NT2/D1 (cell line): ENCODE results near the gene OSMR.

Source experiments
- DNase-seq: peaks from one replicate; pipeline ENCODE4 v3.0.0-alpha.2; 2011; ENCODE audit warnings: low read depth, low spot score
- H3K27me3 ChIP-seq: 2 replicates; pipeline ENCODE4 v1.6.0; 2011; ENCODE audit warnings: mild to moderate bottlenecking; ENCODE audit not compliant: insufficient read length, insufficient read depth
- H3K36me3 ChIP-seq: 2 replicates; pipeline ENCODE4 v1.6.1; 2011; ENCODE audit warnings: mild to moderate bottlenecking, low read length, mixed read lengths; ENCODE audit not compliant: insufficient read depth, insufficient read length
- H3K4me1 ChIP-seq: 2 replicates; pipeline ENCODE4 v1.5.1; 2011; ENCODE audit not compliant: insufficient read depth, insufficient read length
- H3K4me3 ChIP-seq: 2 replicates; pipeline ENCODE4 v1.5.1; 2011; ENCODE audit warnings: low read depth; ENCODE audit not compliant: insufficient read length
- H3K9ac ChIP-seq: 2 replicates; pipeline ENCODE4 v1.6.0; 2011; ENCODE audit warnings: low read depth; ENCODE audit not compliant: insufficient read length
- H3K9me3 ChIP-seq: 2 replicates; pipeline ENCODE4 v1.5.1; 2011; ENCODE audit warnings: mild to moderate bottlenecking, low read length; ENCODE audit not compliant: insufficient read depth
- SUZ12 ChIP-seq: IDR thresholded peaks from 2 replicates; pipeline ENCODE4 v1.6.1; 2011; ENCODE audit not compliant: insufficient read length, insufficient read depth; ENCODE audit errors: extremely low read depth
- YY1 ChIP-seq: IDR thresholded peaks from 2 replicates; pipeline ENCODE4 v1.6.1; 2011; ENCODE audit not compliant: insufficient read length, insufficient read depth
- ZNF274 ChIP-seq: IDR thresholded peaks from 2 replicates; pipeline ENCODE4 v1.6.1; 2011; ENCODE audit warnings: mild to moderate bottlenecking, low read depth, low read length

OSMR gene

GRCh38 chr5:38874948-38875456 lies 29.2 kb downstream of the OSMR start:
- no peak overlapping the region for H3K4me3 ChIP-seq
- TF ChIP-seq SUZ12 = no peak
- TF ChIP-seq ZNF274 = no peak
- no peak for TF ChIP-seq YY1
- DNase-seq = no peak
- peaks cover 7% of the 10 kb centered on the region for H3K36me3 ChIP-seq
- H3K9me3 ChIP-seq = no peaks in the 10 kb centered on the region
- H3K4me1 ChIP-seq = no peaks in the 10 kb centered on the region
- no peaks in the 10 kb centered on the region for H3K27me3 ChIP-seq
- no peak overlapping the region for H3K9ac ChIP-seq

- no peak overlapping the region for H3K9ac ChIP-seq
- H3K36me3 ChIP-seq = peaks cover 16% of the 10 kb centered on the region
- H3K4me3 ChIP-seq = no peak overlapping the region
- no peak for TF ChIP-seq YY1
- no peak for TF ChIP-seq ZNF274
- TF ChIP-seq SUZ12 = no peak
- H3K9me3 ChIP-seq = no peaks in the 10 kb centered on the region
- no peaks in the 10 kb centered on the region for H3K4me1 ChIP-seq
- no peak for DNase-seq
- H3K27me3 ChIP-seq = no peaks in the 10 kb centered on the region
These were observed 32.7 kb downstream of the OSMR start for GRCh38 chr5:38878391-38879077.

- H3K9ac ChIP-seq = no peak overlapping the region
- peaks cover 17% of the 10 kb centered on the region for H3K36me3 ChIP-seq
- H3K27me3 ChIP-seq = no peaks in the 10 kb centered on the region
- no peak for DNase-seq
- no peak overlapping the region for H3K4me3 ChIP-seq
- H3K9me3 ChIP-seq = no peaks in the 10 kb centered on the region
- H3K4me1 ChIP-seq = no peaks in the 10 kb centered on the region
- TF ChIP-seq SUZ12 (no peak), ZNF274 (no peak), YY1 (no peak)
These were observed 33.3 kb downstream of the OSMR start for GRCh38 chr5:38879078-38879460.

GRCh38 chr5:38883842-38884241 lies 38.0 kb downstream of the OSMR start:
- H3K9ac ChIP-seq = no peak overlapping the region
- no peaks in the 10 kb centered on the region for H3K9me3 ChIP-seq
- H3K4me1 ChIP-seq = no peaks in the 10 kb centered on the region
- H3K27me3 ChIP-seq = no peaks in the 10 kb centered on the region
- peaks cover 18% of the 10 kb centered on the region for H3K36me3 ChIP-seq
- TF ChIP-seq ZNF274 (no peak), SUZ12 (no peak), YY1 (no peak)
- H3K4me3 ChIP-seq = no peak overlapping the region
- no peak for DNase-seq

- peaks cover 16% of the 10 kb centered on the region for H3K36me3 ChIP-seq
- H3K9ac ChIP-seq = no peak overlapping the region
- no peak for TF ChIP-seq ZNF274
- TF ChIP-seq SUZ12 = no peak
- H3K27me3 ChIP-seq = no peaks in the 10 kb centered on the region
- no peaks in the 10 kb centered on the region for H3K4me1 ChIP-seq
- H3K9me3 ChIP-seq = no peaks in the 10 kb centered on the region
- DNase-seq = no peak
- H3K4me3 ChIP-seq = no peak overlapping the region
These were observed 39.4 kb downstream of the OSMR start for GRCh38 chr5:38885208-38885607.

- peaks cover 12% of the 10 kb centered on the region for H3K36me3 ChIP-seq
- no peaks in the 10 kb centered on the region for H3K27me3 ChIP-seq
- peak; percentile 23 for DNase-seq
- no peak overlapping the region for H3K9ac ChIP-seq
- no peak for TF ChIP-seq ZNF274
- TF ChIP-seq SUZ12 = no peak
- TF ChIP-seq YY1 = no peak
- no peaks in the 10 kb centered on the region for H3K4me1 ChIP-seq
- no peaks in the 10 kb centered on the region for H3K9me3 ChIP-seq
- H3K4me3 ChIP-seq = no peak overlapping the region
These were observed 42.2 kb downstream of the OSMR start for GRCh38 chr5:38888041-38888440.

GRCh38 chr5:38889424-38889823 lies 43.6 kb downstream of the OSMR start:
- Histone ChIP-seq H3K9me3 (no peaks in the 10 kb centered on the region), H3K27me3 (no peaks in the 10 kb centered on the region), H3K9ac (no peak overlapping the region), H3K4me1 (no peaks in the 10 kb centered on the region), H3K36me3 (peaks cover 5% of the 10 kb centered on the region), H3K4me3 (no peak overlapping the region)
- no peak for DNase-seq
- no peak for TF ChIP-seq ZNF274
- no peak for TF ChIP-seq YY1
- TF ChIP-seq SUZ12 = no peak
